Activated CD8-positive, alpha-beta memory T cell treated with anti-CD3 and anti-CD28 coated beads, Interleukin-2, amount 50 U/mL, for 1 hour (primary cell): ENCODE measurements around the gene FALEC.
"Not testable (repeated sequence)": the region's sequence is repeated elsewhere in the genome, so short reads cannot be mapped to it uniquely, and the experiment has no call there.

ENCODE experiments used
- DNase-seq: peaks from one replicate; pipeline ENCODE4 v3.0.0-alpha.2; 2020; ENCODE audit errors: extremely low read depth

Gene FALEC

GRCh38 chr1:150558761-150559655, 43.5 kb downstream of the FALEC start:
- DNase-seq: no peak

GRCh38 chr1:150559656-150560010, 44.1 kb downstream of the FALEC start:
- no peak for DNase-seq

- DNase-seq: no peak
Measured at GRCh38 chr1:150560011-150560438, 44.5 kb downstream of the FALEC start.

- DNase-seq: no peak
Measured at GRCh38 chr1:150560576-150561253, 45.2 kb downstream of the FALEC start.

GRCh38 chr1:150561254-150561973, 45.9 kb downstream of the FALEC start:
- no peak for DNase-seq

- no peak for DNase-seq
Measured at GRCh38 chr1:150561974-150562445, 46.5 kb downstream of the FALEC start.

- no peak for DNase-seq
Measured at GRCh38 chr1:150562446-150563339, 47.1 kb downstream of the FALEC start.

- no peak for DNase-seq
Measured at GRCh38 chr1:150563340-150564038, 47.9 kb downstream of the FALEC start.

- no peak for DNase-seq
Measured at GRCh38 chr1:150564051-150564991, 48.8 kb downstream of the FALEC start.

GRCh38 chr1:150565240-150565991, 49.9 kb downstream of the FALEC start:
- DNase-seq: not testable (repeated sequence)

GRCh38 chr1:150566589-150567340, 51.2 kb downstream of the FALEC start:
- no peak for DNase-seq

- DNase-seq: no peak
Measured at GRCh38 chr1:150567341-150567716, 51.8 kb downstream of the FALEC start.

- no peak for DNase-seq
Measured at GRCh38 chr1:150567717-150568593, 52.4 kb downstream of the FALEC start.

GRCh38 chr1:150568594-150568966, 53.0 kb downstream of the FALEC start:
- DNase-seq: no peak

GRCh38 chr1:150572918-150573647, 57.5 kb downstream of the FALEC start:
- no peak for DNase-seq

GRCh38 chr1:150573648-150574071, 58.1 kb downstream of the FALEC start:
- not testable (repeated sequence) for DNase-seq
